Smooth muscle cell (in vitro differentiated cells): ENCODE data around the gene KRTAP10-2. TPM values are rescaled to one million over a fixed set of nuclear protein-coding genes. Genes with fewer than 3 reads are reported as not detected.
A peak's percentile ranks its signal among the peaks of the same experiment; 100 is the strongest.
"Not testable (repeated sequence)": the region's sequence is repeated elsewhere in the genome, so short reads cannot be mapped to it uniquely, and the experiment has no call there.

Source experiments
- DNase-seq: peaks from one replicate; lab custom pipeline; 2025; ENCODE audit not compliant: unreplicated experiment; lab: John Stamatoyannopoulos, UW
- H2AFZ ChIP-seq: fragments of 200-600 bp; sonication (generic); 2 replicates; pipeline ENCODE4 v1.6.0; 2016; ENCODE audit warnings: antibody characterized with exemption, low read depth, mild to moderate bottlenecking
- H3F3A ChIP-seq: fragments of 200-600 bp; sonication (generic); 2 replicates; pipeline ENCODE4 v1.6.0; 2017; ENCODE audit warnings: antibody characterized with exemption, low read depth
- H3K27ac ChIP-seq: fragments of 200-600 bp; sonication (generic); 2 replicates; pipeline ENCODE4 v1.5.1; 2016; ENCODE audit warnings: low read depth, mild to moderate bottlenecking
- H3K27me3 ChIP-seq: fragments of 200-600 bp; sonication (generic); 2 replicates; pipeline ENCODE4 v1.6.1; 2016; ENCODE audit warnings: low read depth, mild to moderate bottlenecking
- H3K36me3 ChIP-seq: fragments of 200-600 bp; sonication (generic); 2 replicates; pipeline ENCODE4 v1.5.1; 2016; ENCODE audit warnings: low read depth
- H3K4me1 ChIP-seq: fragments of 200-600 bp; sonication (generic); 2 replicates; pipeline ENCODE4 v1.5.1; 2016; ENCODE audit warnings: low read depth
- H3K4me2 ChIP-seq: fragments of 200-600 bp; sonication (generic); 2 replicates; pipeline ENCODE4 v1.6.0; 2016; ENCODE audit warnings: mild to moderate bottlenecking
- H3K4me3 ChIP-seq: fragments of 200-600 bp; sonication (generic); 2 replicates; pipeline ENCODE4 v1.5.1; 2016; ENCODE audit warnings: mild to moderate bottlenecking
- H3K79me2 ChIP-seq: fragments of 200-600 bp; sonication (generic); 2 replicates; pipeline ENCODE4 v1.6.0; 2016; ENCODE audit warnings: low read depth, mild to moderate bottlenecking
- H3K9ac ChIP-seq: fragments of 200-600 bp; sonication (generic); 2 replicates; pipeline ENCODE4 v1.6.0; 2016; ENCODE audit warnings: low read depth
- H3K9me3 ChIP-seq: fragments of 200-600 bp; sonication (generic); replicated peaks from 2 replicates; pipeline ENCODE4 v1.5.1; 2016; ENCODE audit warnings: low read depth
- H4K20me1 ChIP-seq: fragments of 200-600 bp; sonication (generic); 2 replicates; pipeline ENCODE4 v1.6.0; 2016; ENCODE audit warnings: low read depth
- CTCF ChIP-seq: fragments of 200-600 bp; sonication (generic); IDR thresholded peaks from 2 replicates; pipeline ENCODE4 v1.5.1; 2017; ENCODE audit warnings: borderline replicate concordance, mild to moderate bottlenecking, antibody characterized with exemption; ENCODE audit not compliant: insufficient read depth, poor library complexity, severe bottlenecking
- WGBS: methylation state at CpG from one replicate; pipeline ENCODE4 v1.1.7; 2016; ENCODE audit warnings: low lambda C conversion rate; 5-methylcytosine and 5-hydroxymethylcytosine counted together
- polyA plus RNA-seq: library from polyadenylated mRNA; unstranded; fragments of >200 nt; fragmentation: Nextera tagmentation; extraction: Ambion mirVana; gene quantifications from 2 replicates; pipeline ENCODE4 v1.2.1, GENCODE V29; 2016
- total RNA-seq: library from RNA; depleted of rRNA; stranded (reverse); fragments of >200 nt; gene quantifications from 2 replicates; pipeline ENCODE4 v1.2.3, GENCODE V29; 2014

The KRTAP10-2 gene
- total and polyA plus RNA-seq, 2 experiments from 2014 or later = not detected

DNA sequence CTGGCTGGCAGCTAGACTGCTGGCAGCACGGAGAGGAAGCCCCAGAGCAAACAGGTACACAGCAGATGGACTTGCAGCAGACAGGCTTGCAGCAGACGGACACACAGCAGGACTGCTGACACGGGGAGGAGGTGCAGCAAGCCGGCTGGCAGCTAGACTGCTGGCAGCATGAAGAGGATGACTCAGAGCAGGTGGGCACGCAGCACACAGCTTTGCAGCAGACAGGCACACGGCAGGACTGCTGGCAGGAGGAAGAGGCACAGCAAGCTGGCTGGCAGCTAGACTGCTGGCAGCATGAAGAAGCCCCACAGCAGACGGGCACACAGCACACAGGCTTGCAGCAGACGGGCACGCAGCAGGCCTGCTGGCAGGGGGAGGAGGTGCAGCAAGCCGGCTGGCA lies 498 bp downstream of the KRTAP10-2 start:
- Histone ChIP-seq H3K9ac (no peak overlapping the region), H3K4me2 (no peak overlapping the region), H3K36me3 (no peaks in the 10 kb centered on the region), H3K27ac (no peak overlapping the region), H3K4me1 (peaks cover 12% of the 10 kb centered on the region), H2AFZ (no peak overlapping the region), H3K27me3 (no peaks in the 10 kb centered on the region), H3F3A (no peaks in the 10 kb centered on the region), H3K4me3 (no peak overlapping the region), H4K20me1 (no peaks in the 10 kb centered on the region), H3K9me3 (peaks cover 8% of the 10 kb centered on the region), H3K79me2 (no peaks in the 10 kb centered on the region)
- no peak for TF ChIP-seq CTCF
- DNase-seq = no peak
- 81% methylated on average over 10 of the region's 10 CpGs for WGBS

DNA sequence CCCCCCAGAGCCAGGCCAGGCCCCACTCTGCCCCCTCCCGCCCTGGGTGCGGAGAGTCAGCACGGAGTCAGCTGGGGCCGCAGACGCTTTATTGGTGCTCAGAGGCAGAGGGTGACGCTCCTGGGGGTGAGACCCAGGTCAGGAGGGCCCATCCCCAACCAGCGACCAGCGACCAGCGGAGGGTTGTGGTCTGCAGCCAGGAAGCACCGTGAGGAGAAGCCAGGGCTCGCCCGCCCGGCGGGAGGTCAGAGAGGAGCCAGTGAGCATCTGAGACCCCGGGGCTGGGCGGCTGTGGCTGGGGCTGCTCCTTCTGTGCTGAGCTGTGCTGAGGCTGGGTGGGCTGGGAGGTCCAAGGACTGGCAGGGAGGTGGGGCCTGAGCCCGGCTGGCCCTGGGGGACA lies 1.0 kb downstream of the KRTAP10-2 start:
- H3K79me2 ChIP-seq, H3K36me3 ChIP-seq, H3K27ac ChIP-seq, H2AFZ ChIP-seq, H3K9me3 ChIP-seq, H3K27me3 ChIP-seq, H3K4me3 ChIP-seq, H3K9ac ChIP-seq, DNase-seq, H4K20me1 ChIP-seq, H3K4me2 ChIP-seq, H3F3A ChIP-seq: not testable (repeated sequence)
- 85% methylated on average over 16 of the region's 17 CpGs for WGBS
- peaks cover 12% of the 10 kb centered on the region for H3K4me1 ChIP-seq

DNA sequence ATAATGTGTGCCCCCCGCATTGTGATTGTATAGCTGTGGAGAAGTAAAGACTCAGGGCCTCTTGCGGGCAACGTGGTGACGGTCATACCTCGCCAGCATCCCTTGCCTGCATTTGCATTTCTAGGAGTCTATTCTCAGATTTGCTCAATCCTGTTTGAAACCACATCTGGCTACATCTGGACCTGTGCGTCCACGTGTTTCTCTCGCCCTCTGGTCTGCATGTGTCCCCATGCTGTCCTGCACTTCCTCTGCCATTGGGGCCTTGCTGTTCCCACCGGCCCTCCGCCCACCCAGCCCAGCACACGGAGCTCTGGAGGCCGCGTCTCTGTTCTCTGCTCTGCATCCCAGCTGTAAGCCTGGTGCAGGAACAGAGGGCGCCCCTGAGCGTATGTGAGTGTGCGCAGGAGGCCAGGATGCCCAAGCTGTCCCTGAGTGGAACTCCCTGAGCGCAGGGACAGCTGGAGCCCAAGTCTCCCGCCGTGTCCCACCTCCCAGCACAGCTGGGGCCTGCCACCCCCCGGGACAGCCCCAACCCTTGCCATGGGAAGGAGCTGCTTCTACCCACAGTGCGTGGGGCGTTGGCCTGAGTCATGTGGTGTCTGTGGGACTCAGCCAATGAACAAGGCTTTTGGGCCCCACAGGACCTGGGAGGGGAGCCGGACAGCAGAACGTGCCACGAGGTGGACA lies 1.6 kb downstream of the KRTAP10-2 start:
- WGBS = 85% methylated on average over 24 of the region's 25 CpGs
- H3K4me2 ChIP-seq = no peak overlapping the region
- no peak for TF ChIP-seq CTCF
- no peak for DNase-seq
- H3K27me3 ChIP-seq = no peaks in the 10 kb centered on the region
- no peak overlapping the region for H3K9ac ChIP-seq
- no peak overlapping the region for H3K27ac ChIP-seq
- no peaks in the 10 kb centered on the region for H3F3A ChIP-seq
- H3K4me3 ChIP-seq = no peak overlapping the region
- H3K79me2 ChIP-seq = no peaks in the 10 kb centered on the region
- H3K36me3 ChIP-seq = no peaks in the 10 kb centered on the region
- H2AFZ ChIP-seq = peak overlapping the region; percentile 88
- peaks cover 8% of the 10 kb centered on the region for H3K9me3 ChIP-seq
- no peaks in the 10 kb centered on the region for H4K20me1 ChIP-seq
- H3K4me1 ChIP-seq = peaks cover 12% of the 10 kb centered on the region

- 53% methylated on average over 14 of the region's 14 CpGs for WGBS
- Histone ChIP-seq H3K9me3 (peaks cover 8% of the 10 kb centered on the region), H2AFZ (peak overlapping the region; percentile 88), H3F3A (no peaks in the 10 kb centered on the region), H3K9ac (peak overlapping the region; percentile 9), H3K4me3 (no peak overlapping the region), H3K4me2 (peak overlapping the region; percentile 24), H3K36me3 (no peaks in the 10 kb centered on the region), H3K4me1 (peaks cover 12% of the 10 kb centered on the region), H4K20me1 (no peaks in the 10 kb centered on the region), H3K79me2 (no peaks in the 10 kb centered on the region), H3K27ac (no peak overlapping the region), H3K27me3 (no peaks in the 10 kb centered on the region)
- TF ChIP-seq CTCF = no peak
- DNase-seq = no peak
Measured at GRCh38 chr21:44548922-44549321, 2.4 kb downstream of the KRTAP10-2 start.
